Renal cortical epithelial cell (primary cell): ENCODE results near the gene MUCL3. TPM values are rescaled to one million over a fixed set of nuclear protein-coding genes. Genes with fewer than 3 reads are reported as not detected.
"Not testable (repeated sequence)": the region's sequence is repeated elsewhere in the genome, so short reads cannot be mapped to it uniquely, and the experiment has no call there.

Experiments used
- DNase-seq: peaks from one replicate; pipeline ENCODE4 v3.0.0-alpha.2; 2011; ENCODE audit warnings: low read depth
- total RNA-seq: library from RNA; depleted of rRNA; stranded (reverse); fragments of >200 nt; gene quantifications from 2 replicates; pipeline ENCODE4 v1.2.3, GENCODE V29; 2014

MUCL3 gene, protein sequence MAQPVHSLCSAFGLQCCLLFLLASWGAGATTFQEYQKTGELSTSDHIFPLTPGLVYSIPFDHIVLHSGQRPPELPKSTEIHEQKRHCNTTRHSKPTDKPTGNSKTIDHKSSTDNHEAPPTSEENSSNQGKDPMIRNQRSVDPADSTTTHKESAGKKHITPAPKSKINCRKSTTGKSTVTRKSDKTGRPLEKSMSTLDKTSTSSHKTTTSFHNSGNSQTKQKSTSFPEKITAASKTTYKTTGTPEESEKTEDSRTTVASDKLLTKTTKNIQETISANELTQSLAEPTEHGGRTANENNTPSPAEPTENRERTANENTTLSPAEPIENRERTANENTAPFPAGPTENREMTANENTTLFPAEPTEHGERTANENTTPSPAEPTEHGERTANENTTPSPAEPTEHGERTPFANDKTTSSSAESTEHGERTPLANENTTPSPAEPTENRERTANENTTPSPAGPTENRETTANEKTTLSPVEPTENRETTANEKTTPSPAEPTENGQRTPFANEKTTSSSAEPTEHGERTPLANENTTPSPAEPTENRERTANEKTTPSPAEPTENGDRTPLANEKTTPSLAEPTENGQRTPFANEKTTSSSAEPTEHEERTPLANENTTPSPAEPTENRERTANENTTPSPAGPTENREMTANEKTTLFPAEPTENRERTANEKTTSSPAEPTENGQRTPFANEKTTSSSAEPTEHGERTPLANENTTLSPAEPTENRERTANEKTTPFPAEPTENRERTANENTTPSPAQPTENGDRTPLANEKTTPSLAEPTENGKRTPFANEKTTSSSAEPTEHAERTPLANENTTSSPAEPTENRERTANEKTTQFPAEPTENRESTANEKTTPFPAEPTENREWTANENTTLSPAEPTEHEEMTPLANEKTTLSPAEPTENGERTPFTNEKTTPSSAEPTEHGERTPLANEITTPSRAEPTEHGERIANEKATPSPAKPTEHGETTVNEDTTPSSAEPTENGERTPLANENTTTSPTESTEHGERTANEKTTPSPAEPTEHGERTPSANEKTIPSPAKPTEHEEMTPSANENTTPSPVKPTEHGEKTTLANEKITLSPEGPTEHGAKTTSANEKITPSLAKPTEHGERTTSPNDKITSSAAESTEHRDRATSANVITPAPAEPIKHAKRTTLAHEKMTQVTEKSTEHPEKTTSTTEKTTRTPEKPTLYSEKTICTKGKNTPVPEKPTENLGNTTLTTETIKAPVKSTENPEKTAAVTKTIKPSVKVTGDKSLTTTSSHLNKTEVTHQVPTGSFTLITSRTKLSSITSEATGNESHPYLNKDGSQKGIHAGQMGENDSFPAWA (N-terminal part only)
- total RNA-seq, result 0.17 TPM in 1 of 2 replicates, not detected in the other

- no peak for DNase-seq
Measured at GRCh38 chr6:30940361-30940986, at the start of gene MUCL3. MUCL3 (plus strand) TSS chr6:30940973; CDS start chr6:30941000, 27 bp downstream.

DNA sequence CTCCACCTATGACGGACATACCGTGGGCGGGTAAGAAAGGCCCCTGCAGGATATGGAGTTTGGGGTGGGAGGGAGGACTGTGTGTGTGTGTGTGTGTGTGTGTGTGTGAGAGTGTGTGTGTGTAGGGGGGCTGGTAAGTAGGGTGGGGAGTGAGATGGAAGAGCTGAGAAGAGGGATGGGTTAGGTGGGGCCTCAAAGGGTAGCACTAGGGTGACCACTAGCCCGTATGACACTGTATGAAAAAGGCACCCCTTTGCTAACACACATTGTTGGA is 49.4 kb upstream of the MUCL3 start:
- DNase-seq, result no peak

DNA sequence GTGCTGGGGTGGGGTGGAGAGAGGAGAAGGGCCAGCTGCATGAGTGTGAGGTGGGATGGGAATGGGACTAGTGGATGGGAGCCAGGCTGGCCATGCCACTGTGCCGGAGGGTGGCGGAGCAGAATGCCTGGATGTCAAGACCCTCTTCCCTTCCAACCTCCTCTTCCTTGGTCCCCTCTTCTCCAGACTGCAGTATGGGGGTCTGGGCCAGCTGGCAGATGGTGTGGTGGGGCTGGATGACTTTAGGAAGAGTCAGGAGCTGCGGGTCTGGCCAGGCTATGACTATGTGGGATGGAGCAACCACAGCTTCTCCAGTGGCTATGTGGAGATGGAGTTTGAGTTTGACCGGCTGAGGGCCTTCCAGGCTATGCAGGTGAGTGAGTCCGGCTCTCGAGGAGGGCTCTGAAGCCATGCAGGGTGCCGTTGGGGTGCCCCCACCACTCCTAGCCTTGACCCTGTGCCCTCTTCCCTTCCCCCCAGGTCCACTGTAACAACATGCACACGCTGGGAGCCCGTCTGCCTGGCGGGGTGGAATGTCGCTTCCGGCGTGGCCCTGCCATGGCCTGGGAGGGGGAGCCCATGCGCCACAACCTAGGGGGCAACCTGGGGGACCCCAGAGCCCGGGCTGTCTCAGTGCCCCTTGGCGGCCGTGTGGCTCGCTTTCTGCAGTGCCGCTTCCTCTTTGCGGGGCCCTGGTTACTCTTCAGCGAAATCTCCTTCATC is 48.8 kb upstream of the MUCL3 start:
- DNase-seq, result no peak

GRCh38 chr6:30893001-30893591 is 47.7 kb upstream of the MUCL3 start:
- DNase-seq, result no peak

- no peak for DNase-seq
Measured at GRCh38 chr6:30893666-30894065, 47.1 kb upstream of the MUCL3 start.

DNA sequence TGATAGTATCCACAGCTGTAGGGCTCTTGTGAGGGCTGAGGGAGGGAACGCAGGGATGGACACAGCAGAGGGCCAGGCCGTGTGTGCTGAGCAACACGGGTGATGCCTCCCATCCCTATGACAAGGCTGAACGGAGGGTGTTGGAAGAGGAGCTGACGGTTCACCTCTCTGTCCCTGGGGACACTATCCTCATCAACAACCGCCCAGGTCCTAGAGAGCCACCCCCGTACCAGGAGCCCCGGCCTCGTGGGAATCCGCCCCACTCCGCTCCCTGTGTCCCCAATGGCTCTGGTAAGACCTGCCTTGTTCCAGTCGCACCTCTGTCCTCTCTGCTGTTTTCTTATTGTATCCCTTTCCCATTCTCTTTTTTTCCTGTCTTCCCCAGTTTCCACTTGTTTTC is 46.4 kb upstream of the MUCL3 start:
- no peak for DNase-seq

DNA sequence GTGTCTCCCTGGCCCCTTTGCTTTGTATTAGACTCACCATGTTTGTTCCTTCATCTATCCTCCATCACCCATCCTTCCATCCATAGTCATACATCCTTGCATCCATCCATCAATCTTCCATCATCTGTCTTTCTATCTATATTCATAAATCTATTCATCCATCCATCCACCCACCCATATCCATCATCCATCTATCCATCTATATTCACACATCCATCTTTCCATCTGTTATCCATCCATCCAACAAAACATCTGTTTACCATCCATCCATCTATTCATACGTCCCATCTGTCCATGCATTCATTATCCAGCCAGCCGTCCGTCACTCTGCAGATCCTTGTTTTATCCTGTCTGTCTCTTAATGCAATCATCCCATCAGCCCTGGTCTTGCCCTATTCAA is 45.8 kb upstream of the MUCL3 start:
- DNase-seq, result no peak

DNA sequence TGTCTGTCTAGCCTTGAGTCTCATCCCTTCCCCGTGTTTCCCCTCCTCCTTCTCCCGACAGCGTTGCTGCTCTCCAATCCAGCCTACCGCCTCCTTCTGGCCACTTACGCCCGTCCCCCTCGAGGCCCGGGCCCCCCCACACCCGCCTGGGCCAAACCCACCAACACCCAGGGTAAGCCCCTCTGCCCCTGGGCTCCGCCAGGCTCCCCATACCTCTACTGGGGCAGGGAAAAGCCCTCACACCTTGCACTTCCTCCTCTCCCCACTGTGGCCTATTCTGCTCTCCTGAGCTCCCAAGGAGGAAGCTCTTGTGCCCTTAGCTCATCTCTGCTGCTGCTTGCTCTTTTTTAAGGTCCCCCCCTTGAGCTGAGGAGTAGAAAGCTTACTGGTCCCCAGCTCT is 45.4 kb upstream of the MUCL3 start:
- DNase-seq, result no peak

DNA sequence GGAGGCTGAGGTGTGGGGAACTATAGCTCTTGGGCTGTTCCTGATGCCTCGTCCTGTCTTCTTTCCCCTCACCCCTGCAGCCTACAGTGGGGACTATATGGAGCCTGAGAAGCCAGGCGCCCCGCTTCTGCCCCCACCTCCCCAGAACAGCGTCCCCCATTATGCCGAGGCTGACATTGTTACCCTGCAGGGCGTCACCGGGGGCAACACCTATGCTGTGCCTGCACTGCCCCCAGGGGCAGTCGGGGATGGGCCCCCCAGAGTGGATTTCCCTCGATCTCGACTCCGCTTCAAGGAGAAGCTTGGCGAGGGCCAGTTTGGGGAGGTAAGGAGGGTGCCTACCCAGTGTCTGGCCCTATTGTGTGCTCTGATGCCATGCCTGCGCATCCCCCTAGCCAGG is 44.2 kb upstream of the MUCL3 start:
- no peak for DNase-seq

DNA sequence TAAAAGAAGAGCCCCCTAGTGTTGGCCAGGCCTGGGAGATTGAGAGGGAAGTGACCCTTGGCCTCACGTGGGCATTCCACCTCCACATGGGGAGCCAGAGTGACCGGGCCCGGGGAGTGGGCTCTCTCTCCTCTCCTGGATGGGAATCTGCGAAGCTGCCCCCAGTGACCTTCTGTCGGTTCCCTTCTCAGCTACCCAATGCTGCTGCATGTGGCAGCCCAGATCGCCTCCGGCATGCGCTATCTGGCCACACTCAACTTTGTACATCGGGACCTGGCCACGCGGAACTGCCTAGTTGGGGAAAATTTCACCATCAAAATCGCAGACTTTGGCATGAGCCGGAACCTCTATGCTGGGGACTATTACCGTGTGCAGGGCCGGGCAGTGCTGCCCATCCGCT is 42.9 kb upstream of the MUCL3 start:
- no peak for DNase-seq

- DNase-seq, result no peak
Measured at GRCh38 chr6:30898750-30899360, 41.9 kb upstream of the MUCL3 start.

GRCh38 chr6:30900863-30901417 is 39.8 kb upstream of the MUCL3 start:
- DNase-seq, result no peak

- no peak for DNase-seq
Measured at GRCh38 chr6:30901436-30901835, 39.3 kb upstream of the MUCL3 start.

DNA sequence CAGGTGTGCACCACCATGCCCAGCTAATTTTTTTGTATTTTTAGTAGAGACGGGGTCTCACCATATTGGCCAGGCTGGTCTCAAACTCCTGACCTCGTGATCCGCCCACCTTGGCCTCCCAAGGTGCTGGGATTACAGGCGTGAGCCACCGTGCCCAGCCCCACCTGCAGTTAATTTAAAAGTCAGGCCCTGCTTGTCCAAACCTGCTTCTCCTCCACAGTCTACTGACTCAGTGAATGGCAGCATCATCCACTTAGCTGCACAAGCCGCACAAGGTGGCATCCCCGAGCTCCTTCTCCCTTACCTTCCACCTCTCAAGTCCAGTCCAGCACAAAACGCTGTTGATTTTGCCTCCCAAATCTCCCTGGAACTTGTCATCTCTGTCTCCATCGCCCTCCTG is 38.6 kb upstream of the MUCL3 start:
- DNase-seq, result not testable (repeated sequence)

DNA sequence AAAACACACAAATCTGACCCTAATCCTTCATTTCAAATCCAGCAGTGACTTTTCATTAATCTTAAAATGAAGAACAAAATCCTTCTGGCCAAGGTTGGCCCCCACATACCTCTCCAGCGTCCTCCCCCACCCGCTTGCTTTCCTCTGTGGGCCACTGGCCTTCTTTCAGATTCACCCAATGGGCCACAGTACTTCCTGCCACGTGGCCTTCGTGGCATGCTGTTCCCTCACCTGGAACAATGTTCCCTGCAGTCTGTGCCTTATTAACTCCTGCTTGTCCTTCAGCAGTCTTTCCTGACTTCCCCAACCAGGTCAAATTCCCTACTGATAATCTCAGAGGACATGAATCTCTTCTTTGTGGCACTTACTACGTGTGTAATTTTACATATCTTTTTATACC is 38.1 kb upstream of the MUCL3 start:
- no peak for DNase-seq

- no peak for DNase-seq
Measured at GRCh38 chr6:30903236-30903635, 37.5 kb upstream of the MUCL3 start.

GRCh38 chr6:30907290-30907757 is 33.4 kb upstream of the MUCL3 start:
- peak; percentile 89 for DNase-seq

GRCh38 chr6:30907758-30908591 is 32.8 kb upstream of the MUCL3 start, which contains the start of gene GTF2H4:
GTF2H4 (plus strand) TSS chr6:30908207.
- peak; percentile 98 for DNase-seq

- no peak for DNase-seq
Measured at GRCh38 chr6:30908700-30909099, 32.1 kb upstream of the MUCL3 start.
